HG02884 (cell line): ENCODE measurements around the gene USP40.

Experiments
- ATAC-seq: cut with Tn5 transposase; IDR thresholded peaks from one replicate; pipeline ENCODE4 v1.9.1; 2021; ENCODE audit warnings: mild to moderate bottlenecking, moderate library complexity; ENCODE audit not compliant: unreplicated experiment

The USP40 gene

GRCh38 chr2:233446606-233447305, 119.8 kb downstream of the USP40 start:
- no peak for ATAC-seq

GRCh38 chr2:233446121-233446520, 120.5 kb downstream of the USP40 start:
- ATAC-seq = no peak

- no peak for ATAC-seq
Measured at GRCh38 chr2:233445152-233445830, 121.3 kb downstream of the USP40 start.

- ATAC-seq = no peak
Measured at GRCh38 chr2:233444501-233444900, 122.1 kb downstream of the USP40 start.

GRCh38 chr2:233443511-233444183, 122.9 kb downstream of the USP40 start:
- ATAC-seq = no peak

- ATAC-seq = no peak
Measured at GRCh38 chr2:233442028-233442310, 124.6 kb downstream of the USP40 start.

- ATAC-seq = no peak
Measured at GRCh38 chr2:233441161-233442027, 125.2 kb downstream of the USP40 start.

- no peak for ATAC-seq
Measured at GRCh38 chr2:233440714-233441113, 125.9 kb downstream of the USP40 start.

GRCh38 chr2:233440314-233440713, 126.3 kb downstream of the USP40 start:
- no peak for ATAC-seq

- no peak for ATAC-seq
Measured at GRCh38 chr2:233439191-233439590, 127.4 kb downstream of the USP40 start.

GRCh38 chr2:233438573-233439147, 127.9 kb downstream of the USP40 start:
- no peak for ATAC-seq

GRCh38 chr2:233437439-233437955, 129.1 kb downstream of the USP40 start:
- no peak for ATAC-seq

GRCh38 chr2:233436691-233437438, 129.7 kb downstream of the USP40 start:
- ATAC-seq = no peak

GRCh38 chr2:233436191-233436581, 130.4 kb downstream of the USP40 start:
- no peak for ATAC-seq

- ATAC-seq = no peak
Measured at GRCh38 chr2:233435436-233436190, 131.0 kb downstream of the USP40 start.

GRCh38 chr2:233434666-233435330, 131.8 kb downstream of the USP40 start:
- ATAC-seq = no peak

- no peak for ATAC-seq
Measured at GRCh38 chr2:233433794-233434193, 132.8 kb downstream of the USP40 start.

GRCh38 chr2:233433029-233433428, 133.6 kb downstream of the USP40 start:
- ATAC-seq = no peak

GRCh38 chr2:233430651-233431050, 135.9 kb downstream of the USP40 start:
- ATAC-seq = no peak
